ENCODE measurements around the gene MICAL2. TPM values are rescaled to one million over a fixed set of nuclear protein-coding genes. Genes with fewer than 3 reads are reported as not detected.

Gene MICAL2
- total RNA-seq, 2 experiments from 2014 or later: not detected

- POLR2A ChIA-PET: interaction anchor here (0.7 kb wide), 1 partner anchor 1358 kb away, joined by 4 read pairs; no protein-coding TSS in a partner anchor
- H3K27ac ChIP-seq (ENCODE audit: low read depth, low read length, poor library complexity, severe bottlenecking): no peak overlapping the region
- CTCF ChIA-PET (ENCODE audit: unreplicated experiment): no interaction called here
- no peaks in the 10 kb centered on the region for H3K9me3 ChIP-seq (ENCODE audit: low read length)
- no peak overlapping the region for H3K4me2 ChIP-seq (ENCODE audit: low read length)
- H2AFZ ChIP-seq (ENCODE audit: low read length): no peak overlapping the region
- no peak for DNase-seq (ENCODE audit: low spot score)
- H3K36me3 ChIP-seq (ENCODE audit: insufficient read depth, low read length): no peaks in the 10 kb centered on the region
- no peaks in the 10 kb centered on the region for H3K4me1 ChIP-seq (ENCODE audit: insufficient read depth, low read length, poor library complexity, severe bottlenecking)
- intact Hi-C loops (cut with micrococcal nuclease; ENCODE audit: unreplicated experiment): no loop called here
- H4K20me1 ChIP-seq (ENCODE audit: insufficient read depth, low read length): no peaks in the 10 kb centered on the region
- BruUV-seq (replicated peaks): no TSS peak
- H3K4me3 ChIP-seq (ENCODE audit: low read depth, low read length, poor library complexity, severe bottlenecking): no peak overlapping the region
- TF ChIP-seq CTCF (conservative IDR thresholded peaks at IDR 0.05; ENCODE audit: low read length) (no peak), EZH2phosphoT487 (IDR thresholded peaks at IDR 0.05; ENCODE audit: borderline replicate concordance, low read depth, low read length) (no peak)
- no peaks in the 10 kb centered on the region for H3K9me2 ChIP-seq (ENCODE audit: insufficient read depth, low read length)
- H3K79me2 ChIP-seq (ENCODE audit: insufficient read depth, low read depth, low read length): no peaks in the 10 kb centered on the region
Measured at GRCh38 chr11:12213883-12214282, 103.5 kb downstream of the MICAL2 start.

GRCh38 chr11:12214751-12215150, 104.4 kb downstream of the MICAL2 start:
- BruUV-seq (replicated peaks): no TSS peak
- Histone ChIP-seq H3K9me2 (ENCODE audit: insufficient read depth, low read length) (no peaks in the 10 kb centered on the region), H3K4me3 (ENCODE audit: low read depth, low read length, poor library complexity, severe bottlenecking) (no peak overlapping the region), H2AFZ (ENCODE audit: low read length) (no peak overlapping the region), H3K4me2 (ENCODE audit: low read length) (no peak overlapping the region), H3K79me2 (ENCODE audit: insufficient read depth, low read depth, low read length) (no peaks in the 10 kb centered on the region), H3K9me3 (ENCODE audit: low read length) (no peaks in the 10 kb centered on the region), H3K36me3 (ENCODE audit: insufficient read depth, low read length) (no peaks in the 10 kb centered on the region), H4K20me1 (ENCODE audit: insufficient read depth, low read length) (no peaks in the 10 kb centered on the region), H3K4me1 (ENCODE audit: insufficient read depth, low read length, poor library complexity, severe bottlenecking) (no peaks in the 10 kb centered on the region), H3K27ac (ENCODE audit: low read depth, low read length, poor library complexity, severe bottlenecking) (no peak overlapping the region)
- CTCF ChIA-PET (ENCODE audit: unreplicated experiment): no interaction called here
- DNase-seq (ENCODE audit: low spot score): no peak
- intact Hi-C loops (cut with micrococcal nuclease; ENCODE audit: unreplicated experiment): no loop called here
- no peak for TF ChIP-seq CTCF (conservative IDR thresholded peaks at IDR 0.05; ENCODE audit: low read length)
- POLR2A ChIA-PET: interaction anchor here (0.7 kb wide), 1 partner anchor 1359 kb away, joined by 4 read pairs; no protein-coding TSS in a partner anchor

GRCh38 chr11:12215181-12215593, 104.8 kb downstream of the MICAL2 start:
- Histone ChIP-seq H3K9me3 (ENCODE audit: low read length) (no peaks in the 10 kb centered on the region), H3K4me2 (ENCODE audit: low read length) (no peak overlapping the region), H2AFZ (ENCODE audit: low read length) (no peak overlapping the region), H3K79me2 (ENCODE audit: insufficient read depth, low read depth, low read length) (no peaks in the 10 kb centered on the region), H3K4me3 (ENCODE audit: low read depth, low read length, poor library complexity, severe bottlenecking) (no peak overlapping the region), H3K36me3 (ENCODE audit: insufficient read depth, low read length) (no peaks in the 10 kb centered on the region), H3K9me2 (ENCODE audit: insufficient read depth, low read length) (no peaks in the 10 kb centered on the region), H4K20me1 (ENCODE audit: insufficient read depth, low read length) (no peaks in the 10 kb centered on the region), H3K4me1 (ENCODE audit: insufficient read depth, low read length, poor library complexity, severe bottlenecking) (no peaks in the 10 kb centered on the region), H3K27ac (ENCODE audit: low read depth, low read length, poor library complexity, severe bottlenecking) (no peak overlapping the region)
- POLR2A ChIA-PET: no interaction called here
- DNase-seq (ENCODE audit: low spot score): no peak
- intact Hi-C loops (cut with micrococcal nuclease; ENCODE audit: unreplicated experiment): no loop called here
- BruUV-seq (replicated peaks): no TSS peak
- CTCF ChIA-PET (ENCODE audit: unreplicated experiment): no interaction called here
- TF ChIP-seq CTCF (conservative IDR thresholded peaks at IDR 0.05; ENCODE audit: low read length): no peak
- no peak for TF ChIP-seq EZH2phosphoT487 (IDR thresholded peaks at IDR 0.05; ENCODE audit: borderline replicate concordance, low read depth, low read length)

All from OCI-LY7 (cell line).